Measurements from ENCODE around the gene RAB3A. TPM values are rescaled to one million over a fixed set of nuclear protein-coding genes. Genes with fewer than 3 reads are reported as not detected.
"Not testable (repeated sequence)": the region's sequence is repeated elsewhere in the genome, so short reads cannot be mapped to it uniquely, and the experiment has no call there.

RAB3A gene
- total RNA-seq, 4 donors from 2014 or later = 0.91 to 2.7 (median 2.1) TPM

DNA sequence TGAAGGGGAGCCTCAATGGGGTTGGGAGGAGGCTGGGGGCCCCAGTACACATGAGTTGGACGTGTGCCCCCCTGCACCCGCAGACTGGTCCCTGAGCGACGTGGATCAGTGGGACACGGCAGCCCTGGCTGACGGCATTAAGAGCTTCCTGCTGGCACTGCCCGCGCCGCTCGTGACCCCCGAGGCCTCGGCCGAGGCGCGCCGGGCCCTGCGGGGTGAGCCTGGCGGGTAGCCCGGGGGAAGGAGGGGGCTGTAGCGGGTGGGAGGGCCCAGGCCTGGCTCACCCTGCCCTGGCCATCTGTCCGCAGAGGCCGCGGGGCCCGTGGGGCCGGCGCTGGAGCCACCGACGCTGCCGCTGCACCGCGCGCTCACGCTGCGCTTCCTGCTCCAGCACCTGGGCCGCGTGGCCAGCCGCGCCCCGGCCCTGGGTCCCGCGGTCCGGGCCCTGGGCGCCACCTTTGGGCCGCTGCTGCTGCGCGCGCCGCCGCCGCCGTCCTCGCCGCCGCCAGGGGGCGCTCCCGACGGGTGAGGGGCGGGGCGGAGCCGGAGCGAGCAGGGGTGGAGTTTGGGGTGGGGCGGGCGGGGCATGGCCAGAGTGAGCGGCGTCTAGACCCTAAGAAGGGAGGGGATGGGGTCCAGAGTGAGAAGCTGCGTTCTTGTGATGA is 42.7 kb downstream of the RAB3A start:
- no peak overlapping the region for H3K4me3 ChIP-seq (ENCODE audit: low read depth, poor library complexity, severe bottlenecking)
- WGBS, 2 donors = 0% methylated on average over 1 to 43 of the region's 66 CpGs
- TF ChIP-seq CTCF (IDR thresholded peaks at IDR 0.05) (no peak), POLR2A (IDR thresholded peaks at IDR 0.05) (no peak)
- DNase-seq (ENCODE audit: low spot score in 2 of 2) = peak in 1 of 2 donors; percentile 94
- intact Hi-C loops (cut with DNase I; ENCODE audit: low total_unique reads) = loop anchor here (10.0 kb wide), 1 partner anchor 46 kb away; no protein-coding TSS in a partner anchor

- intact Hi-C loops (cut with DNase I; ENCODE audit: low total_unique reads) = loop anchor here (10.0 kb wide), 1 partner anchor 46 kb away; no protein-coding TSS in a partner anchor
- no peak overlapping the region for H3K4me3 ChIP-seq (ENCODE audit: low read depth, poor library complexity, severe bottlenecking)
- TF ChIP-seq POLR2A (IDR thresholded peaks at IDR 0.05) (no peak), CTCF (IDR thresholded peaks at IDR 0.05) (no peak)
- DNase-seq (ENCODE audit: low spot score in 2 of 2) = no peak
- 42 to 80% methylated on average over 10 to 11 of the region's 13 CpGs for WGBS, 2 donors
These were observed 43.3 kb downstream of the RAB3A start for GRCh38 chr19:18160493-18160970.

- intact Hi-C loops (cut with DNase I; ENCODE audit: low total_unique reads) = loop anchor here (10.0 kb wide), 1 partner anchor 45 kb away; no protein-coding TSS in a partner anchor
- DNase-seq (ENCODE audit: low spot score in 2 of 2) = no peak
- no peak overlapping the region for H3K4me3 ChIP-seq (ENCODE audit: low read depth, poor library complexity, severe bottlenecking)
- no peak for TF ChIP-seq CTCF (IDR thresholded peaks at IDR 0.05)
- TF ChIP-seq POLR2A (IDR thresholded peaks at IDR 0.05) = no peak
- 84 to 93% methylated on average over 10 of the region's 10 CpGs for WGBS, 2 donors
These were observed 44.0 kb downstream of the RAB3A start for GRCh38 chr19:18159810-18160209.

DNA sequence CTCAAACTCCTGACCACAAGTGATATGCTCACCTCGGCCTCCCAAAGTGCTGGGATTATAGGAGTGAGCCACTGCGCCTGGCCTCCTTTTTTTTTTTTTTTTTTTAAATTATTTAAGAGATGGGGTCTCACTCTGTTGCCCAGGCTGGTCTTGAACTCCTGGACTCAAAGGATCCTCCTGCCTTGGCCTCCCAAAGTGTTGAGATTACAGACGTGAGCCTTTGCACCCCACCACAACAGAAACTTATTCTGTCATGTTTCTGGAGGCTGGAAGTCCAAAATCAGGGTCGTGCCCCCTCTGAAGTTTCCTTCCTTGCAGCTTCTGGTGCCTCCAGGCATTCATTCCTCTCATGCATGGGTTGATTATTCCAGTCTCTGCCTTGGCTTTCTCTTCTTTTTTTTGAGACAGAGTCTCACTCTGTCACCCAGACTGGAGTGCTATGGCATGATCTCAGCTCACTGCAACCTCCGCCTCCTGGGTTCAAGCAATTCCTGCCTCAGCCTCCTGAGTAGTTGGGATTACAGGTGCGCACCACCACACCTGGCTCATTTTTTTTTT is 44.7 kb downstream of the RAB3A start:
- DNase-seq (ENCODE audit: low spot score in 2 of 2); H3K4me3 ChIP-seq (ENCODE audit: low read depth, poor library complexity, severe bottlenecking); intact Hi-C loops (cut with DNase I; ENCODE audit: low total_unique reads): not testable (repeated sequence)
- WGBS, 2 donors = 80 to 92% methylated on average over 6 of the region's 6 CpGs

DNA sequence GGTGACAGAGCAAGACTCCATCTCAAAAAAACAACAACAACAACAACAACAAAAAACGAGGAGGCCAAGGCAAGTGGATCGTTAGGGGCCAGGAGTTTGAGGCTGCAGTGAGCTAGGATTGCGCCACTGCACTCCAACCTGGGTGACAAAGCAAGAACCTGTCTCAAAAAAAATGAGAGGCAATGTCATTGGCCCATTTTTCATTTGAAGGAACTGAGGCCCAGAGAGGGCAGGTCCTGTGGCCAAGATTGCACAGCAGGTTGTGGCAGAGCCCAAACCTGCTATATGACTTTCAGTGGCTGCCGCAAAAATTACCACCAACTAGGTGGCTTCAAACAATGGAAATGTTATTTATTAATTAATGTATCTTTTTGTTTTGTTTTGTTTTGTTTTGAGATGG is 45.4 kb downstream of the RAB3A start:
- WGBS, 2 donors = 67 to 73% methylated on average over 4 of the region's 4 CpGs
- DNase-seq (ENCODE audit: low spot score in 2 of 2) = no peak
- TF ChIP-seq CTCF (IDR thresholded peaks at IDR 0.05) (no peak), POLR2A (IDR thresholded peaks at IDR 0.05) (no peak)
- intact Hi-C loops (cut with DNase I; ENCODE audit: low total_unique reads) = no loop called here
- no peak overlapping the region for H3K4me3 ChIP-seq (ENCODE audit: low read depth, poor library complexity, severe bottlenecking)

DNA sequence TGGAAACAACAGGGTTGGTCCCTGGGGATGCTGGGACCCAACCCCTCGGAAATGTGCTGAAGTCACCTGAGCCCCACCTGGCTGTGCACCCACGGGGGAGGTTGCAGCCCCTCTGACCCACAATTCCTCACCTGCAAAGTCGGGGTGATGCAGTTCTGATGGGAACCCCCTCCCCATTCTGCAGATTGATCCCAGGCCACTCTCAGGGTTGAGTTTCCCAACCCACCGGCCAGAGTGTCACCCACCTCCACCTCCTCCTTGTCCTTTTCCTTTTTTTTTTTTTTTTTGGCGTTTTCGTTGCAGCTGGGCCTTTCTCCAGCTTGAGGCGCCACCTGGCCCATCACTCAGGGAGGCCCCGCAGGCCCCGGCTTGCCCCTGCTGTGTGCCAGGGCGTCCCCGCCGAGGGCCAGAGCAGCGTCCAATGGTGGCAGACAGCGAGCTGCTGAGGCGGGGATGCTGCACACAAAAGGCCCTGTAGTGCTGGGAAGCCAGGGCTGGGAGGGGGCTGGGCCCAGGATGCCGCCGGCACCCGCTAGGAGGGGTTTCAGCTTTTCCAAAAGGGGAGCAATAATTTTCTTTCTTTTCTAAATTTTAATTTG is 46.3 kb downstream of the RAB3A start:
- H3K4me3 ChIP-seq (ENCODE audit: low read depth, poor library complexity, severe bottlenecking) = no peak overlapping the region
- TF ChIP-seq CTCF (IDR thresholded peaks at IDR 0.05) = no peak
- TF ChIP-seq POLR2A (IDR thresholded peaks at IDR 0.05) = no peak
- WGBS, 2 donors = 40 to 45% methylated on average over 18 of the region's 18 CpGs
- intact Hi-C loops (cut with DNase I; ENCODE audit: low total_unique reads) = no loop called here
- no peak for DNase-seq (ENCODE audit: low spot score in 2 of 2)
